T follicular helper cell (primary cell): ENCODE results near the gene SZT2.
"Not testable (repeated sequence)": the region's sequence is repeated elsewhere in the genome, so short reads cannot be mapped to it uniquely, and the experiment has no call there.

Experiments
- DNase-seq: peaks from one replicate; pipeline ENCODE4 v3.0.0-alpha.2; 2020; ENCODE audit warnings: low read depth

Gene SZT2

DNA sequence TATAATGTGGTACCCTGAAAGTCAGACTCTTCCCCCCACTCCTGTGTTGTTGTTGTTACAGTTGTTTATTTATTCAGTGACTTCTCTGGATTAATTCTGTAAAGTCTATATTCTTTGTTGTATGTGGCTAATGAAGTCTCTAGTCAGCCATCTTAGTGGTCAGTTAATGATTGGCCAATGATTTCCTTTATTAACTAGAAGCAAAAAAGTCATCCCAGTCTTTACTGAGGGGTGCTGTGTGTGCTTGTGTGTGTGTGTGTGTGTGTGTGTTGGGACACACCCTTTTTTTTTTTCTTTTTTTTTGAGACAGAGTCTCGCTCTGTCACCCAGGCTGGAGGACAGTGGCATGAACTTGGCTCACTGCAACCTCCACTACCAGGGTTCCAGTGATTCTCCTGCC lies 101.4 kb downstream of the SZT2 start:
- no peak for DNase-seq

DNA sequence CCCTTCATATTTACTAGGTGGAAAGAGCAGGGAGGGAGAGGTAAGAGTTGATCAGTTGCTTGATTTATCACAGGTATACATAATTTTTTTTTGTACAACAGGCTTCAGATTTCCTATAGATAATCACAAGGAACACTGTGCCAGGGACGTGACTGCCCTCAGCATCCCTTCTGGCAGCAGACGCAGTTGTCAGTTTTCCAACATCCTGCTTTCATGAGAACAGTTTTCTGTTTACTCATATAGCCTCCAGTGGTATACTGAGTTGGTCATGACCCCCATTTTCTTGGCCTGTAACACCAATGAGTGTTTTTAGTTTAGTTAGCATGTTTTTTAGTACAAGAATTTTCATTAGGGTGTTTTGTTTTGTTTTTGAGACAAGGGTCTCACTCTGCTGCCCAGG lies 103.1 kb downstream of the SZT2 start:
- no peak for DNase-seq

DNA sequence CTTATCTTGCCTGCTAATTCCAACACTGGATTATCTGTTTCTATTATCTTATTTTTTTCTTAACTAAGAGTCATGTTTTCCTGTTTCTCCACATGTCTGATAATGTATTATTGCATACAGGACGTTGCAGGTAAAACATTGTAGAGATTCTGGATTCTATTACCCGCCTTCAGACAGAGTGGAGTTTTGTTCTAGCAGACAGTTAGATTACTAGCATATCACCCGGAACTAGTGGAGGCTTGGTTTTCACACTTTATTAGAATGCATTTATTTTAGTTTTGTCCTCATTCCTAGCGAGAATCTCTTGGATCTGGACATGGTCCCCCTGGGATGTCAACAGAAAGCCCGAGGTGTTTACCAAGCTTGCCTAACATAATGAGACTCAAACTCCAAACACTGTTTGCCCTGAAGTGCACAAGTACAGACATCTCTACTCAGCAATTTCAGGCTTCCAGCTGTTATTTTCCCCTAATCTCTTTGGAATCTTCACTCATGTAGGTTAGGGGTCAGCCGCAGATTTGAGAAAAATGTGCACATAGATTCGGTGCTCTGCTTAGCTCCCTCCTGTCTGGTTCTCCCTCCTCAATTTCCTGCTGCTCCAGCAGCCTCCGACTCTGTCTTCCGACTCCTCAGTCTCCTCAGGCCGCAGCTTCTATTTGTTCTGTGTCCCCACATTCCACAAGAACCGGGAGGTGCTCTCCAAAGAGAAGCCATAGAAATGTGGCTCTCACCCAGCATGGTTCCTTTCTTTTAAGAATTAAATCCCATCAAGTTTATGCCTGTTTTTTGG lies 104.2 kb downstream of the SZT2 start:
- no peak for DNase-seq

DNA sequence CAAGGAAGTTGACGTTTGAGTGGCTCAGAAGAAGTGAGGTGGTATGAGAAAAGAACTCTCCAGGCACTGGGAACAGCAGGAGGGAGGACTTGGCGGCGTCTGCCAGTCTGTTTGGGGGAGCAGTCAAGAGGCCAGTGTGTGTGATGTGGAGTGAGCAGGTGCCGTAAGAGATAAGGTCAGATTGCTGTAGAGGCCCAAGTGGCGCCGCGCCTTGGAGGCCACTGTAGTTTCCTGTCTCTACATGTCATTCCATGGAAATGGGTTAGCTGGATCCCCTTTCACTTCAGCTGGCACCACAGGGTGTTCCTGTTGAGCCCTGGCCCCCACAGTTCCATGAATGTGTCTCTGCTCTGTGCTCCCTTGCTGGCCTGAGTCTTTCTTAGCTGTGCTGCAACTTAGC lies 105.5 kb downstream of the SZT2 start:
- DNase-seq: no peak

DNA sequence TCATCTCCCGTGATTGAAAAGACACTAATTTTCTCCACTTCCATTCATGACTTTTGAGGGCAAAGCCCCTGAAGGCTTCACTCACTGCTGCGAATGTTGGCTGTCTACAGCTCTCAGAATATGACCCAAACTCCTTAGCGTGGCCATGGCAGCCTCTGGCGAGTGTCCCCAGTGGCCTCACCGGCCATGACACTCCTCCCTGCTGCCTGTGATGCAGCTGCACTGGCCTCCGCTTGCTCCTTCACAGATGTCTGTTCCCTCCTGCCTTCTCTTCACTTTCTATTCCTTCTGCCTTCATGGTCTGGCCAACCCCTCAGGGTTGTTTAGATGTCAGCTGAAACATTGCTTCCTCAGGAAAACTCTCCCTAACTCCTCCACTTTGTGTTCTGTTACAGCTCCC lies 110.2 kb downstream of the SZT2 start:
- no peak for DNase-seq

DNA sequence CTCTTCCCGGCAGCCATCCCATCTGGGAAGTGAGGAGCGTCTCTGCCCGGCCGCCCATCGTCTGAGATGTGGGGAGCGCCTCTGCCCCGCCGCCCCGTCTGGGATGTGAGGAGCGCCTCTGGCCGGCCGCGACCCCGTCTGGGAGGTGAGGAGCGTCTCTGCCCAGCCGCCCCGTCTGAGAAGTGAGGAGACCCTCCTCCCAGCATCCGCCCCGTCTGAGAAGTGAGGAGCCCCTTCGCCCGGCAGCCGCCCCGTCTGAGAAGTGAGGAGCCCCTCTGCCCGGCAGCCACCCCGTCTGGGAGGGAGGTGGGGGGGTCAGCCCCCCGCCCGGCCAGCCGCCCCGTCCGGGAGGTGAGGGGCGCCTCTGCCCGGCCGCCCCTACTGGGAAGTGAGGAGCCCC lies 112.1 kb downstream of the SZT2 start:
- not testable (repeated sequence) for DNase-seq

DNA sequence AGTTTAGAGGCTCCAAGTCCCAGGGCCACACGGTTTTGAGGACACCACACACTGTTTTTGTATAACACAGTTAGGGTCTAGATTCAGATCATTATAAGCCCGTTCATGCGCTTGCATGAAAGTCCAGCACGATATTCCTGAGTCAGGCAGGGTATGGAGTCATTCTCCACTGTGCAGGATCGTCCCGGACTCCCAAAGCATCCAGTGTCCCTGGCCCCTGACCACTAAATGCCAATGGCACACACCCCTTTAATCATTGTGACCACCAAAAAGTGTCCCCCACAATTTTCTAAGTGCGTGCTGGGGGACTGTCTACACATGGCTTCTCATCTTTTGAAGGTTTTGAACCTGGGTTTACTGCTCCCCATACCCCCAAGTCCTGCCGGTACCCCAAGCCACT lies 113.8 kb downstream of the SZT2 start:
- DNase-seq: no peak
